ENCODE results near the gene MS4A7. TPM values are rescaled to one million over a fixed set of nuclear protein-coding genes. Genes with fewer than 3 reads are reported as not detected.
A peak's percentile ranks its signal among the peaks of the same experiment; 100 is the strongest.

Gene MS4A7
- total RNA-seq, 6 donors from 2014 or later, result 90.9 to 216 (median 183) TPM

DNA sequence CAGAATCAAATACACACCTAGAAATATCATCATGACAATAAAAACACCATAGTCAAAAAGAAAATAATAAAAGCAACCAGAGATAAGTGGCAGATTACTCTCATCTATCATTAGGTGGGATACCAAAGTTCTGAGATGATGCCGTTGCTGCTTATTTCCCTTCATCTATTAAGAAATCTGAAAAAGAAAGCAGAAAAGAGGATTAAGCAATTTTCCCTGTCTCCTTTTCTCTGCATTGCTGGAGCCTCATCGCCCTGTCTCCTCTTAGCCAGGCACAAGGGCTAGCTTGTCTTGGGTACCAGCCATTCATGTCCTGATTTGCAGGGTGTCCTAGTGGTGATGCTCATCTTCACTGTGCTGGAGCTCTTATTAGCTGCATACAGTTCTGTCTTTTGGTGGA is 14.0 kb downstream of the MS4A7 start:
- Histone ChIP-seq H3K4me3 (no peak overlapping the region), H3K4me1 (no peaks in the 10 kb centered on the region), H3K36me3 (no peaks in the 10 kb centered on the region), H3K9me3 (no peaks in the 10 kb centered on the region), H3K27ac (no peak overlapping the region), H3K27me3 (no peaks in the 10 kb centered on the region)
- TF ChIP-seq EP300 (IDR thresholded peaks at IDR 0.05), result no peak
- TF ChIP-seq POLR2A (IDR thresholded peaks at IDR 0.05), result peak in 1 of 4 donors; percentile 17
- TF ChIP-seq POLR2AphosphoS5 (IDR thresholded peaks at IDR 0.05), result no peak
- TF ChIP-seq, protein P1, sequence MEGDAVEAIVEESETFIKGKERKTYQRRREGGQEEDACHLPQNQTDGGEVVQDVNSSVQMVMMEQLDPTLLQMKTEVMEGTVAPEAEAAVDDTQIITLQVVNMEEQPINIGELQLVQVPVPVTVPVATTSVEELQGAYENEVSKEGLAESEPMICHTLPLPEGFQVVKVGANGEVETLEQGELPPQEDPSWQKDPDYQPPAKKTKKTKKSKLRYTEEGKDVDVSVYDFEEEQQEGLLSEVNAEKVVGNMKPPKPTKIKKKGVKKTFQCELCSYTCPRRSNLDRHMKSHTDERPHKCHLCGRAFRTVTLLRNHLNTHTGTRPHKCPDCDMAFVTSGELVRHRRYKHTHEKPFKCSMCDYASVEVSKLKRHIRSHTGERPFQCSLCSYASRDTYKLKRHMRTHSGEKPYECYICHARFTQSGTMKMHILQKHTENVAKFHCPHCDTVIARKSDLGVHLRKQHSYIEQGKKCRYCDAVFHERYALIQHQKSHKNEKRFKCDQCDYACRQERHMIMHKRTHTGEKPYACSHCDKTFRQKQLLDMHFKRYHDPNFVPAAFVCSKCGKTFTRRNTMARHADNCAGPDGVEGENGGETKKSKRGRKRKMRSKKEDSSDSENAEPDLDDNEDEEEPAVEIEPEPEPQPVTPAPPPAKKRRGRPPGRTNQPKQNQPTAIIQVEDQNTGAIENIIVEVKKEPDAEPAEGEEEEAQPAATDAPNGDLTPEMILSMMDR (IDR thresholded peaks at IDR 0.05), result no peak
- 65 to 82% methylated on average over 2 of the region's 2 CpGs for WGBS, 2 donors
- ATAC-seq (ENCODE audit: low FRiP score in 2 of 2), result no peak
- no peak for DNase-seq

DNA sequence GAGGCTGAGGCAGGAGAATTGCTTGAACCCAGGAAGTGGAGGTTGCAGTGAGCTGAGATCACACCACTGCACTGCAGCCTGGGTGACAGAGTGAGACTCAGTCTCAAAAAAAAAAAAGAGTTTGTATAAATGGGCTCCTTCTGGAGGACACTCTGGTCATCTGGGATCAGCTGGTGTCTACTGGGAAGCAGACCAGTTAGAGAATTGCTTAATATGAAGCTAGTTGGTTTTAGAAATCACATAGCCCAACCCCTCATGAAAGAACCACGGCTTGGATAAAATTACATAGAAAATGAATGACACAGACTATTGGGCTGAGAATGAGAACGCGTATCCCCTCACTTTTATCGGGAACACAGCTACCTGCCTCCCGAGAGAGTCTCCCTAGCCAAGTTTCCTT is 14.7 kb downstream of the MS4A7 start:
- Histone ChIP-seq H3K27me3 (no peaks in the 10 kb centered on the region), H3K36me3 (no peaks in the 10 kb centered on the region), H3K4me1 (no peaks in the 10 kb centered on the region), H3K9me3 (no peaks in the 10 kb centered on the region), H3K4me3 (no peak overlapping the region), H3K27ac (no peak overlapping the region)
- 81 to 84% methylated on average over 5 of the region's 5 CpGs for WGBS, 2 donors
- ATAC-seq (ENCODE audit: low FRiP score in 2 of 2) (no peak), DNase-seq (no peak)
- peak in 1 of 4 donors; percentile 21 for TF ChIP-seq POLR2A (IDR thresholded peaks at IDR 0.05)
- no peak for TF ChIP-seq POLR2AphosphoS5 (IDR thresholded peaks at IDR 0.05)
- TF ChIP-seq, protein P1 (IDR thresholded peaks at IDR 0.05), result no peak

DNA sequence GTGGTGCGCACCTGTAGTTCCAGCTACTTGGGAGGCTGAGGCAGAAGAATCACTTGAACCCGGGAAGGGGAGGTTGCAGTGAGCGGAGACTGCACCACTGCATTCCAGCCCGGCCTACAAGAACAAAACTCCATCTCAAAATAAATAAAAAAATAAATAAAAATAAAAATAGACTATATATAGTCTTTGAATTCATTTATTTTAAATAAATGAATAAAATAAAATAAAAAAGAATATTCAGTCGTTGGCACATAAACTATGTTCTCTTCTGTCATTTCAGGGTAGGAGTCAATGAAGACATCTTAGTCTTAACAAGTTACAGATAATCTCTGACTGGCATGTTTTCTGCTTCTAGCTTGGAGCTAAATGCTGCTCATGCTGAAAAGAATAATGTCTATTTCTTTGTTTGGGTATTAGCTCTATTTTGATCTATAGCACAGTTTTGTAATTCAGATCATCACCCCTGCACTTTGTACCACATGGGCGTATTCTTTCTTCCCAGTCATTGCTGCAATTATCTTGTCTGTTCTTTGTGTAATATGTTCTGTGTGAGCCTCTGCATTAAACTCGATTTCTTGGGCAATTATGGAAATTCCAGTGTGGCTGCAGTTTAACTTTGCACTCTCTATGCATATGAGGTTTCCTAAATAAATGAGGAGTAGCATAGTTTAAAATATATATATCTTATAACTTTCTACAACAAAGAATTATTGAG is 16.5 kb downstream of the MS4A7 start:
- Histone ChIP-seq H3K36me3 (no peaks in the 10 kb centered on the region), H3K4me1 (no peaks in the 10 kb centered on the region), H3K9me3 (no peaks in the 10 kb centered on the region), H3K27me3 (no peaks in the 10 kb centered on the region), H3K27ac (peak overlapping the region in 2 of 4 donors; percentile 20 to 21), H3K4me3 (no peak overlapping the region)
- DNase-seq (no peak), ATAC-seq (ENCODE audit: low FRiP score in 2 of 2) (peak in 1 of 2 donors; percentile 32)
- WGBS, 2 donors, result 77 to 90% methylated on average over 7 of the region's 7 CpGs
- TF ChIP-seq EP300 (IDR thresholded peaks at IDR 0.05) (peak in 2 of 4 donors; percentile 4 to 26), POLR2A (IDR thresholded peaks at IDR 0.05) (no peak)

DNA sequence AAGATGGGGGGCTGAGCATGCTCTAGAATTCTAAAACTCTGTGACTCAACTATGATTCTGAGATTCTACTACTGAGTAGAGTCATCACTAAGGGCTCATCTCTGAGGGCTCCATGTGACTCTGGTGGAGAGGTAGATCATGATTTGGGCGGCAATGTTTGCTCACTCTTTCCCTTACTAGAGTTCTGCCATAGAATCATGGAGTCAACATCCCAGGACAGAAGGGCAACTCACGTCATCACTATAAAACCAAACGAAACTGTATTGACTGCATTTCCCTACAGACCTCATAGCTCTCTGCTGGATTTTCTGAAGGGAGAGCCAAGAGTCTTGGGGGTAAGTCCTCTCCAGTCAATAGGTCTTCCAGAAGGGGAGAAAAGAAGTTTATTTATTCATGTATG is 18.1 kb downstream of the MS4A7 start, which contains the start of gene MS4A14:
Gene MS4A14 (plus strand): TSS at position 78 of the 400 bp plus-strand sequence. CDS start 120 bp downstream, at position 198.
- 69 to 88% methylated on average over 3 of the region's 3 CpGs for WGBS, 2 donors
- Histone ChIP-seq H3K36me3 (no peaks in the 10 kb centered on the region), H3K9me3 (no peaks in the 10 kb centered on the region), H3K4me3 (no peak within 1 kb of the TSS), H3K4me1 (no peaks in the 10 kb centered on the region), H3K27me3 (no peaks in the 10 kb centered on the region), H3K27ac (peak within 1 kb of the TSS in 3 of 4 donors; percentile 17 to 36 (median 35))
- peak in 1 of 2 donors; percentile 64 for ATAC-seq (ENCODE audit: low FRiP score in 2 of 2)
- no peak for DNase-seq
- no peak for TF ChIP-seq POLR2AphosphoS5 (IDR thresholded peaks at IDR 0.05)
- TF ChIP-seq POLR2A (IDR thresholded peaks at IDR 0.05), result peak in 1 of 4 donors; percentile 3

DNA sequence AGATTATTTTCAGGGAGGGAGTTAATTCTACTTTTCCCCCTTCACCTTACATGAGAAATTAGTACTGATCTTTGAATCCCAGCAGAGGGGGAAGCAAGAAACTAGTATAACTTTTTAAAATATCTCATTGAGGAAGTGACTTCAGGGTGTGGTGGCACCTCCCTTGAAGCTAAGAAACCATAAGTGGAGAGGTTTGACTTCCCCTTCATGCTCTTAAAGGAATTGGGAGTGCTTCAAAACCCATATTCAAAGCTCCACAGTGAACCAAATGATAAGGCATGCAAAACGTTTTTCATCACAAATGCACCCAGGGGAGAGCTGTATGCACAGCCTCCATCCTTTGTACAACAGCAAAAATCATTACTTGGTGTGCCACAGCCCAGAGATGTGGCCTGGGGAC is 18.5 kb downstream of the MS4A7 start:
- no peak for TF ChIP-seq POLR2AphosphoS5 (IDR thresholded peaks at IDR 0.05)
- H3K4me3 ChIP-seq, result no peak overlapping the region
- no peaks in the 10 kb centered on the region for H3K9me3 ChIP-seq
- DNase-seq (peak in 1 of 2 donors; percentile 28), ATAC-seq (ENCODE audit: low FRiP score in 2 of 2) (peak in 1 of 2 donors; percentile 70)
- H3K27ac ChIP-seq, result peak overlapping the region in 3 of 4 donors; percentile 17 to 36 (median 35)
- H3K4me1 ChIP-seq, result no peaks in the 10 kb centered on the region
- no peaks in the 10 kb centered on the region for H3K27me3 ChIP-seq
- WGBS, 2 donors, result 7 to 25% methylated on average over 1 of the region's 1 CpG
- H3K36me3 ChIP-seq, result no peaks in the 10 kb centered on the region

DNA sequence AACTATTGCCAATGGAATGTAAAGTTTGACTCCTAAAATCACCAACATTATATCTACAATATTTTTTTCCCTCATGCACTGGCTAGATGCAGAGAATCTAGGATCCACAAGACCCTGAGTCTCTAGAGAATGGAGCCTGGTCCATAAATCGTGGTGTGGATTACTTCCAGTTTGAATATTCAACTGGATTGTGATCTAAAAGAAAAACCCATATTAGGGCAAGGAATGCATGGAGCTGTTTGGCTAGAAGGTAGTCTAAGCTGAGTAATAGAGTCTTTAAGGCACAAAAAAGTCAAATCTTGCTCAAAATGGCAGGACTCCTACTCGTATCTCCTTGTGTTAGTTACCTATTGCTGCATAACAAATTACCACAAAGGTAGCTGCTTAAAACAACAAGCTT is 41.7 kb downstream of the MS4A7 start:
- 27 to 30% methylated on average over 2 of the region's 2 CpGs for WGBS, 2 donors
- ATAC-seq (ENCODE audit: low FRiP score in 2 of 2) (no peak), DNase-seq (no peak)
- TF ChIP-seq POLR2AphosphoS5 (IDR thresholded peaks at IDR 0.05), result no peak
- no peak for TF ChIP-seq POLR2A (IDR thresholded peaks at IDR 0.05)
- TF ChIP-seq, protein P1 (IDR thresholded peaks at IDR 0.05), result no peak
- no peak for TF ChIP-seq EP300 (IDR thresholded peaks at IDR 0.05)
- Histone ChIP-seq H3K4me3 (no peak overlapping the region), H3K27ac (no peak overlapping the region), H3K36me3 (no peaks in the 10 kb centered on the region), H3K9me3 (peaks cover 0 to 7% (median 0%) of the 10 kb centered on the region in 4 donors), H3K4me1 (no peaks in the 10 kb centered on the region), H3K27me3 (no peaks in the 10 kb centered on the region)

Measured in upper lobe of left lung (tissue), 6 donors.